Muscle of back (tissue), 11 donors: ENCODE results near the gene TNRC6B. TPM values are rescaled to one million over a fixed set of nuclear protein-coding genes. Genes with fewer than 3 reads are reported as not detected.

Experiments
- DNase-seq, 3 donors: peaks; one replicate each; pipeline versions ENCODE4 v3.0.0 to v3.0.0-alpha.2; 2013
- polyA plus RNA-seq, 10 donors: library from polyadenylated mRNA; unstranded; fragments of 120-200 nt; gene quantifications; one replicate each; pipeline ENCODE4 v1.2.1, GENCODE V29; 2013; ENCODE audit not compliant: insufficient read length in 10 of 10

Gene TNRC6B
- polyA plus RNA-seq, 10 donors: 7.0 to 11.2 (median 10.0) TPM

GRCh38 chr22:40238425-40239344 lies 61.0 kb downstream of the TNRC6B start:
- DNase-seq: no peak

- DNase-seq: no peak
These were observed 61.6 kb downstream of the TNRC6B start for GRCh38 chr22:40239345-40239683.

- DNase-seq: no peak
These were observed 62.4 kb downstream of the TNRC6B start for GRCh38 chr22:40240160-40240559.

- no peak for DNase-seq
These were observed 63.0 kb downstream of the TNRC6B start for GRCh38 chr22:40240686-40241085.

- no peak for DNase-seq
These were observed 63.6 kb downstream of the TNRC6B start for GRCh38 chr22:40241200-40241763.

- no peak for DNase-seq
These were observed 66.2 kb downstream of the TNRC6B start for GRCh38 chr22:40243891-40244290.

- no peak for DNase-seq
These were observed 66.9 kb downstream of the TNRC6B start for GRCh38 chr22:40244586-40244985.

GRCh38 chr22:40247976-40248375 lies 70.3 kb downstream of the TNRC6B start:
- no peak for DNase-seq

GRCh38 chr22:40249286-40249685 lies 71.6 kb downstream of the TNRC6B start:
- no peak for DNase-seq

- no peak for DNase-seq
These were observed 72.9 kb downstream of the TNRC6B start for GRCh38 chr22:40250608-40251007.

GRCh38 chr22:40251106-40251505 lies 73.4 kb downstream of the TNRC6B start:
- no peak for DNase-seq

GRCh38 chr22:40252146-40252545 lies 74.4 kb downstream of the TNRC6B start:
- no peak for DNase-seq

GRCh38 chr22:40256516-40256915 lies 78.8 kb downstream of the TNRC6B start:
- no peak for DNase-seq

- DNase-seq: no peak
These were observed 80.3 kb downstream of the TNRC6B start for GRCh38 chr22:40258017-40258416.

GRCh38 chr22:40258501-40258915 lies 80.8 kb downstream of the TNRC6B start:
- no peak for DNase-seq

- no peak for DNase-seq
These were observed 84.1 kb downstream of the TNRC6B start for GRCh38 chr22:40261783-40262182.

GRCh38 chr22:40263191-40263590 lies 85.5 kb downstream of the TNRC6B start:
- no peak for DNase-seq

GRCh38 chr22:40265783-40266182 lies 88.1 kb downstream of the TNRC6B start:
- no peak for DNase-seq

- no peak for DNase-seq
These were observed 92.3 kb downstream of the TNRC6B start for GRCh38 chr22:40270031-40270430.

- DNase-seq: no peak
These were observed 93.1 kb downstream of the TNRC6B start for GRCh38 chr22:40270748-40271373.

GRCh38 chr22:40271440-40271839 lies 93.7 kb downstream of the TNRC6B start:
- DNase-seq: no peak

GRCh38 chr22:40273319-40273718 lies 95.6 kb downstream of the TNRC6B start:
- peak in 1 of 3 donors; percentile 45 for DNase-seq
